K562 (cell line): ENCODE data around the gene OTX2. TPM values are rescaled to one million over a fixed set of nuclear protein-coding genes. Genes with fewer than 3 reads are reported as not detected.

Source experiments
- ATAC-seq: fragments of 200-7000 bp; cut with Tn5 transposase; 3 replicates; pipeline ENCODE4 v1.9.1; 2020; ENCODE audit warnings: moderate library complexity
- BruUV-seq: library from RNA; stranded (reverse); fragments of 400-500 nt; replicated peaks from 2 replicates; lab custom pipeline; 2021; lab: Mats Ljungman, UMichigan
- CTCF ChIA-PET: fragments of 300-600 bp; formaldehyde crosslinking; extraction: SDS; loops from one replicate; lab custom pipeline; 2021; ENCODE audit warnings: low intra/inter-chr PET ratio; lab: Yijun Ruan, JAX
- POLR2A ChIA-PET: fragments of 300-600, 350-650 bp; sonication (Branson Sonifier 250); formaldehyde crosslinking; extraction: SDS; loops from one replicate; lab custom pipeline; 2021; ENCODE audit warnings: antibody characterized with exemption, inconsistent platforms; lab: Yijun Ruan, JAX
- DNase-seq, 4 experiments: peaks; one replicate each; pipeline versions ENCODE4 v3.0.0 to v3.0.0-alpha.2; 2011 to 2018; ENCODE audit warnings: low spot score in 3 of 4, mixed read lengths in 3 of 4; ENCODE audit errors: extremely low read depth in 1 of 4
- FAIRE-seq: peaks from 2 replicates; lab custom pipeline; 2011; peaks lifted over from hg19 to GRCh38; lab: Jason Lieb, UNC
- H2AFZ ChIP-seq: 2 replicates; pipeline ENCODE4 v1.6.0; 2011; ENCODE audit warnings: low read depth, low read length, control low read depth, inconsistent platforms
- H3K27ac ChIP-seq: fragments of 200-600 bp; 3 replicates; pipeline ENCODE4 v1.8.0; 2011; ENCODE audit warnings: low read depth, mild to moderate bottlenecking, control low read depth, inconsistent platforms, low read length, moderate library complexity, mixed read lengths; ENCODE audit errors: extremely low read depth
- H3K27me3 ChIP-seq, 2 experiments: fragments of 300-600 bp in 1 of 2; 2 replicates in 1 of 2; 3 replicates in 1 of 2; pipeline versions ENCODE4 v1.6.0 to v1.8.0; 2011; ENCODE audit warnings: inconsistent platforms in 2 of 2, low read length in 2 of 2, mild to moderate bottlenecking in 1 of 2, mixed read lengths in 1 of 2, moderate library complexity in 1 of 2; ENCODE audit not compliant: control insufficient read depth in 2 of 2, insufficient read depth in 2 of 2
- H3K36me3 ChIP-seq: fragments of 300-600 bp; 3 replicates; pipeline ENCODE4 v1.8.0; 2011; ENCODE audit warnings: mild to moderate bottlenecking, low read length, inconsistent platforms; ENCODE audit not compliant: control insufficient read depth, insufficient read depth
- H3K4me1 ChIP-seq, 2 experiments: fragments of 200-600 bp in 1 of 2; replicated peaks in 1 of 2; 2 replicates in 1 of 2; 3 replicates in 1 of 2; pipeline versions ENCODE4 v1.5.1 to v1.8.0; 2011; ENCODE audit warnings: inconsistent platforms in 2 of 2, low read length in 2 of 2, mild to moderate bottlenecking in 1 of 2, mixed read lengths in 1 of 2, moderate library complexity in 1 of 2; ENCODE audit not compliant: control insufficient read depth in 2 of 2, insufficient read depth in 2 of 2
- H3K4me2 ChIP-seq: 2 replicates; pipeline ENCODE4 v1.6.1; 2011; ENCODE audit warnings: low read length, control low read depth, inconsistent platforms, mixed read lengths; ENCODE audit not compliant: insufficient read depth
- H3K4me3 ChIP-seq: fragments of 200-600 bp; sonication (generic), shearing (Covaris generic); 2 replicates; pipeline ENCODE4 v1.5.1; 2016; ENCODE audit warnings: control low read depth, inconsistent platforms
- H3K79me2 ChIP-seq: fragments of 200-600 bp; 3 replicates; pipeline ENCODE4 v1.8.0; 2011; ENCODE audit warnings: low read length, inconsistent platforms; ENCODE audit not compliant: control insufficient read depth, insufficient read depth
- H3K9ac ChIP-seq, 2 experiments: 2 replicates each; pipeline versions ENCODE4 v1.6.0 to v1.6.1; 2011; ENCODE audit warnings: low read depth in 2 of 2, low read length in 2 of 2, control low read depth in 1 of 2, inconsistent platforms in 1 of 2, mild to moderate bottlenecking in 1 of 2, mixed read lengths in 1 of 2; ENCODE audit not compliant: insufficient read depth in 1 of 2
- H3K9me1 ChIP-seq: one replicate; pipeline ENCODE4 v1.6.0; 2011; ENCODE audit warnings: inconsistent platforms, mild to moderate bottlenecking, low read length, moderate library complexity; ENCODE audit not compliant: control insufficient read depth, insufficient read depth
- H3K9me3 ChIP-seq: replicated peaks from 2 replicates; pipeline ENCODE4 v1.5.1; 2011; ENCODE audit warnings: low read depth, low read length, inconsistent platforms; ENCODE audit not compliant: control insufficient read depth, insufficient read depth
- H4K20me1 ChIP-seq: replicated peaks from 2 replicates; pipeline ENCODE4 v1.6.1; 2011; ENCODE audit warnings: low read length, inconsistent platforms, mixed read lengths; ENCODE audit not compliant: control insufficient read depth, insufficient read depth
- EZH2 ChIP-seq: IDR thresholded peaks from 2 replicates; pipeline ENCODE4 v1.6.1; 2012; ENCODE audit warnings: low read depth, mild to moderate bottlenecking, inconsistent platforms, low read length, borderline replicate concordance
- POLR2B ChIP-seq: fragments of 450-650 bp; IDR thresholded peaks from 2 replicates; pipeline ENCODE4 v1.6.1; 2018; ENCODE audit warnings: low read depth; ENCODE audit not compliant: partially characterized antibody
- PTTG1 ChIP-seq: fragments of 450-650 bp; IDR thresholded peaks from 2 replicates; pipeline ENCODE4 v1.6.1; 2016; ENCODE audit warnings: low read depth, mild to moderate bottlenecking, missing genetic modification characterization, missing compliant biosample characterization
- RFX7 ChIP-seq: fragments of 250-450 bp; sonication (Bioruptor Pico); IDR thresholded peaks from 2 replicates; pipeline ENCODE4 v1.5.1; 2021; ENCODE audit warnings: mild to moderate bottlenecking
- SAFB2 ChIP-seq: fragments of 200-400 bp; formaldehyde crosslinking; IDR thresholded peaks from 2 replicates; pipeline ENCODE4 v1.6.1; 2018; ENCODE audit warnings: borderline replicate concordance, low read length, low read depth, moderate library complexity; ENCODE audit not compliant: severe bottlenecking
- ZKSCAN1 ChIP-seq: fragments of 150-350 bp; IDR thresholded peaks from 2 replicates; pipeline ENCODE4 v1.6.1; 2016; ENCODE audit warnings: low read depth, low read length
- WGBS: fragments of 100-300 bp; shearing (Covaris generic); methylation state at CpG from one replicate; pipeline ENCODE4 v1.1.6; 2016; ENCODE audit warnings: low coverage, mixed read lengths; ENCODE audit not compliant: insufficient coverage; ENCODE audit errors: missing lambda C conversion rate; 5-methylcytosine and 5-hydroxymethylcytosine counted together
- in situ Hi-C: fragments of 300-500 bp; cut with MboI; formaldehyde crosslinking; loops from 4 replicates; pipeline ENCODE4 v1.15.0; 2018; ENCODE audit warnings: inconsistent platforms, mixed read lengths
- intact Hi-C: fragments of 100-400 bp; cut with micrococcal nuclease; formaldehyde crosslinking; loops from 2 replicates; pipeline ENCODE4 v1.14.2; 2022
- polyA plus RNA-seq, 8 experiments: library from polyadenylated mRNA; depleted of rRNA in 4 of 8; stranded (reverse) in 5 of 8; unstranded in 3 of 8; fragments of >200 nt; fragmentation: Nextera tagmentation in 2 of 8; fragmentation: Illumina TruSeq in 1 of 8; extraction: Ambion mirVana in 2 of 8; extraction: Trizol in 1 of 8; gene quantifications; 2 replicates each; pipeline versions ENCODE4 v1.2.1 to v1.2.3, GENCODE V29; 2011 to 2014; ENCODE audit warnings: inconsistent platforms in 1 of 8, missing spikeins in 1 of 8
- total RNA-seq, 7 experiments: library from RNA; depleted of rRNA in 6 of 7; stranded (reverse); fragments of >200 nt in 6 of 7; fragmentation: Illumina TruSeq in 2 of 7; extraction: Trizol in 2 of 7; gene quantifications; 2 replicates each; pipeline versions ENCODE4 v1.2.1 to v1.2.3, GENCODE V29; 2011 to 2021; ENCODE audit warnings: low replicate concordance in 1 of 7

OTX2 gene
- total and polyA plus RNA-seq, 9 of the 15 experiments (the other 6 are each of a cell fraction or from before 2014, with no cell fraction given), result not detected

GRCh38 chr14:56805201-56805991 lies 4.9 kb downstream of the OTX2 start:
- no peaks in the 10 kb centered on the region for H4K20me1 ChIP-seq
- 2% methylated on average over 15 of the region's 18 CpGs for WGBS
- ATAC-seq (no peak), DNase-seq (no peak), FAIRE-seq (no peak)
- H3K4me2 ChIP-seq, result no peak overlapping the region
- H3K79me2 ChIP-seq, result no peaks in the 10 kb centered on the region
- H3K27ac ChIP-seq, result no peak overlapping the region
- no peak overlapping the region for H3K4me3 ChIP-seq
- in situ Hi-C loops (no loop called here), intact Hi-C loops (no loop called here)
- no TSS peak for BruUV-seq
- ChIA-PET CTCF (no interaction called here), POLR2A (no interaction called here)
- H3K9me3 ChIP-seq, result no peaks in the 10 kb centered on the region
- H3K9ac ChIP-seq, result no peak overlapping the region
- TF ChIP-seq PTTG1, result no peak
- TF ChIP-seq POLR2B, result no peak
- TF ChIP-seq ZKSCAN1, result no peak
- TF ChIP-seq EZH2, result no peak
- TF ChIP-seq RFX7 (CRISPR knock-in tag), result no peak
- no peak for TF ChIP-seq SAFB2
- no peak overlapping the region for H2AFZ ChIP-seq
- H3K36me3 ChIP-seq, result no peaks in the 10 kb centered on the region
- H3K4me1 ChIP-seq, result no peaks in the 10 kb centered on the region
- H3K9me1 ChIP-seq, result no peaks in the 10 kb centered on the region
- peaks cover 6 to 44% of the 10 kb centered on the region in 2 experiments; a peak in 4 of 5 replicates for H3K27me3 ChIP-seq
